Activated T-helper 17 cell treated with anti-CD3 and anti-CD28 coated beads, Interleukin-2, amount 50 U/mL, for 72 hours (primary cell): ENCODE results near the gene SCAMP3. TPM values are rescaled to one million over a fixed set of nuclear protein-coding genes. Genes with fewer than 3 reads are reported as not detected.

Experiments used
- total RNA-seq, 2 donors: library from RNA; stranded (reverse); gene quantifications; one replicate each; pipeline ENCODE4 v1.2.3, GENCODE V29; 2022

Gene SCAMP3
- total RNA-seq, 2 donors from 2014 or later, result 84.0 to 123 TPM

Other genes with a start within 250 kb of the SCAMP3 start
- 1 to 10 TPM in 1 of 2 donors, under 1 TPM in 1; 0.67 to 2.2 TPM for gene DCST2, start 228.6 kb downstream of the SCAMP3 start, total RNA-seq
- not detected for gene DCST1, start 228.5 kb downstream of the SCAMP3 start, total RNA-seq
- 10 to 100 TPM; 53.2 to 86.6 TPM for gene ADAM15, start 211.0 kb downstream of the SCAMP3 start, total RNA-seq
- gene EFNA4, start 198.6 kb downstream of the SCAMP3 start, total RNA-seq, result 1 to 10 TPM; 4.6 to 7.0 TPM
- gene EFNA3, start 183.5 kb downstream of the SCAMP3 start, total RNA-seq, result 10 to 100 TPM in 1 of 2 donors, 1 to 10 TPM in 1; 4.1 to 10.8 TPM
- under 1 TPM in 1 of 2 donors, not detected in 1; 0.48 TPM for gene EFNA1, start 134.5 kb downstream of the SCAMP3 start, total RNA-seq
- 10 to 100 TPM; 42.8 to 47.3 TPM for gene SLC50A1, start 126.5 kb downstream of the SCAMP3 start, total RNA-seq
- 10 to 100 TPM; 29.4 to 40.6 TPM for gene DPM3, start 121.8 kb downstream of the SCAMP3 start, total RNA-seq
- gene KRTCAP2, start 89.1 kb downstream of the SCAMP3 start, total RNA-seq, result 100 to 1,000 TPM; 108 to 166 TPM
- gene TRIM46, start 88.5 kb downstream of the SCAMP3 start, total RNA-seq, result 10 to 100 TPM; 10.6 to 16.6 TPM
- 10 to 100 TPM; 11.8 to 26.8 TPM for gene THBS3, start 54.5 kb downstream of the SCAMP3 start, total RNA-seq
- gene MTX1, start 53.7 kb downstream of the SCAMP3 start, total RNA-seq, result 10 to 100 TPM; 31.3 to 59.9 TPM
- gene ENTREP3, start 6.9 kb downstream of the SCAMP3 start, total RNA-seq, result 10 to 100 TPM; 20.7 to 32.1 TPM
- 100 to 1,000 TPM in 1 of 2 donors, 10 to 100 TPM in 1; 87.7 to 131 TPM for gene CLK2, start 11.1 kb upstream of the SCAMP3 start, total RNA-seq
- gene HCN3, start 15.1 kb upstream of the SCAMP3 start, total RNA-seq, result 1 to 10 TPM; 4.1 to 6.0 TPM
- not detected for gene PKLR, start 39.1 kb upstream of the SCAMP3 start, total RNA-seq
- 100 to 1,000 TPM; 319 to 371 TPM for gene FDPS, start 46.5 kb upstream of the SCAMP3 start, total RNA-seq
- gene RUSC1, start 58.5 kb upstream of the SCAMP3 start, total RNA-seq, result 10 to 100 TPM; 22.3 to 30.0 TPM